NCI-H226 (cell line): Measurements from ENCODE around the gene CLEC4F.
A peak's percentile ranks its signal among the peaks of the same experiment; 100 is the strongest.

Experiments
- DNase-seq: peaks from one replicate; pipeline ENCODE4 v3.0.0-alpha.2; 2015

CLEC4F gene, protein sequence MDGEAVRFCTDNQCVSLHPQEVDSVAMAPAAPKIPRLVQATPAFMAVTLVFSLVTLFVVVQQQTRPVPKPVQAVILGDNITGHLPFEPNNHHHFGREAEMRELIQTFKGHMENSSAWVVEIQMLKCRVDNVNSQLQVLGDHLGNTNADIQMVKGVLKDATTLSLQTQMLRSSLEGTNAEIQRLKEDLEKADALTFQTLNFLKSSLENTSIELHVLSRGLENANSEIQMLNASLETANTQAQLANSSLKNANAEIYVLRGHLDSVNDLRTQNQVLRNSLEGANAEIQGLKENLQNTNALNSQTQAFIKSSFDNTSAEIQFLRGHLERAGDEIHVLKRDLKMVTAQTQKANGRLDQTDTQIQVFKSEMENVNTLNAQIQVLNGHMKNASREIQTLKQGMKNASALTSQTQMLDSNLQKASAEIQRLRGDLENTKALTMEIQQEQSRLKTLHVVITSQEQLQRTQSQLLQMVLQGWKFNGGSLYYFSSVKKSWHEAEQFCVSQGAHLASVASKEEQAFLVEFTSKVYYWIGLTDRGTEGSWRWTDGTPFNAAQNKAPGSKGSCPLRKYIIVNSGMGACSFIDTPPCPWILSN

GRCh38 chr2:70820499-70820898, at the start of gene CLEC4F:
CLEC4F (minus strand) TSS chr2:70820599; CDS start chr2:70820523, 76 bp downstream.
- no peak for DNase-seq

DNA sequence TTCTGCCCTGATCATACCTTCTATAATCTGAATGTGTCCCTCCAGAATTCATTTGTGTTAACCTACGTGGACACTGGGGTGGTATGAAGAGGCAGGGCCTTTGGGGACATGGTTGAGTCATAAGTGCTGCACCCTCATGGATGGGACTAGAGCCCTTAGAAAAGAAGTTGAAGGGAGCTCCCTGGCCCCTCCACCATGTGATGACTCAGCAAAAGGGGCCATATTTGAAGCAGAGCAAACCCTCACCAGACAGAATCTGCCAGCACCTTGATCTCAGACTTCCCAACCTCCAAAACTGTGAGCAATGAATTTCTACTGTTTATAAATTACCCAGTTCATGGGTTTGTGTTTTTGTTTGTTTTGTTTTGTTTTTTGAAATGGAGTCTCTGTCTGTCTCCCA, 48.6 kb upstream of the CLEC4F start:
- no peak for DNase-seq

DNA sequence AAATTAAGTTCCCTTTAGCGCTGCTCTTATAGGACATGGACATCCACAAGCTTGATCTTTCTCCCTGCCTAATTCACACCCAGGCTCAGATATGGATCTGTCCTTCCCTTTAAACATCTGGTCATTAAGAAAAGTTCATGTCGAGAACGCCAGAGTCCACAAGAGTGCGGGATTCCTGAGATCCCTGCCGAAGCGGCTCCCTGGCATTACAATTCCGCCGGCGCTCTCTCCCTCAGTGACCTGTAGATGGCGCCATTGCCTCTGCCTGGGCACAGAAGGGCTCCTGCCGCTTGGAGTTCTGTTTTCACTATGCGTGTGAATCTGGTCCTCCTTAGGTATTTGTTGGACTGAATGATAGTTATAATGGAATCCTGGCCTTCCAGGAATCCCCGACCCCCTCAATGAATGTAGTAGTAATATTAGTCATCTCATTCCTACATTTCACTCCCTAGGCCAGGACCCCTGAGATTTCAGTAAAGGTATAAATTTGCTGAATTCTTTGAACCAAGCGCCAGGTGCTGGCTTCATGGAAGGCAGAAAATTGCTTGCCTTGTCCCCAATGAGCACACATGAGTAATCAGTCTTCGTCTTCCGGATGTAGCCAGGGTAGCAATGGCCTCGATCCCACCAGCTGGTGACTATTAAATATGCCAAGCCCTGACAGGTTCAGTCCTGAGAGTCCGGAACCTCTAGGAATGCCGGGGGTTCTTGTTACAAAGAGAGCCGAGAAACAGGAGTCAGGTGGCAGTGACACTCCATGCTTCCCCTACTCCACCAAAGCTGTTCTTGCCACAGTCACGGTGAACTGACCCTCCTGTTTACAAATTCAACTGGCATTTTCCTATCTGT, 41.6 kb upstream of the CLEC4F start:
- peak; percentile 51 for DNase-seq

DNA sequence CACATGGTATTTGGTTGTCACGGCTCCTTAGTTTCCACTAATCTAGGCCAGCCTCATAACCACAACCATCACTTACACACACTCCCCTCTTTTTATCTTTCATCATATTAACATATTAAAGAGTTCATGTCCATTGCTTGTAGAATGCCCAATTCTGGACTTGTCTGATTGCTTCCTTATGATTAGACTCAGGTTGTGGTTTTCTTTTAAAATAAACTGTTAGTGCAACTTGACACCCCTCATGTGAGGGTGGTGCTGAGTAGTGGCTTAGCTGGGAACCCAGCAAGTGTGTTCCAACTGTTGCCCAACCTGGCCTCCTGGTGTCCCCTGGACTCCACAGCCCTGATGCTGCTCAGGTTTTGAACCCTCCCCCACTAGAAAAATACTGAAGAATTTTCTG, 35.3 kb upstream of the CLEC4F start:
- no peak for DNase-seq

DNA sequence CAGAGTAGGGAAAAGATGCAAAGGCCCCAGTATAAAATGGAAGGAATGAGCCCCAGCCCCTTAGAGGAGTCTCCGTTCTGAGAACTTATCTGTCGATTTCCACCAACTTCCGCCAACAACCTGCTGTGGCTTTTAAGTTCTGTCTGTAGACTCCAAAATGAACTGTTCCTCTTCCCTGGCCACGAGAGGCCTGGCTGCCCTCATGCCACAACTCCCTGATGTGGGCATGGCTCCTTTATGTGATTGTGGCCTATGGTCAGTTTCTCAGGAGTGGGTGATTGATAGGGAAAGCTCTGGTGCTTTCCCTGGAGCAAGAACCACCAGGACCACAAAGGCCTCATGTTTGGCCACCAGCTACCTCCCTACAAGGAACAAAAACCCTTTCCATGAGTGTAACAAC, 34.0 kb upstream of the CLEC4F start:
- DNase-seq, result no peak

- DNase-seq, result no peak
These were observed 32.4 kb upstream of the CLEC4F start for GRCh38 chr2:70852824-70853223.

DNA sequence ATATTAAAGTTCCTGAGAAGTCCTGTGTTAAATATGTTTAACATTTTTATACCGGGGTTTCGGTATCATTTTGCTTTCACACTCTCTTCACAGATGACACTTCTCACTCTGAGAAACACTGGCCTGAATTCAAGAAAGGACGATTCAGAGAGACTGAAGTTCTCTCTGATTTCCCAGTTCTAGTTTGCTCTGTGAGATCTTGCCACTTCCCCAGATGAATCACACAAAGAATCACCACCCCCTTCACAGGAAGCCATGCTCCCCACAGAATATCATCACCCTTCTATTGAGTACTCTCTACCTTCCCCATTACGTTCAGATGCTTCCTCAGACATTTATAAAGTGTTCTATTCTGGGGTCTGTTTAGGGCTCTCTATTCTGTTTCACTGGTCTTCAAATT, 31.3 kb upstream of the CLEC4F start:
- no peak for DNase-seq

- DNase-seq, result no peak
These were observed 30.5 kb upstream of the CLEC4F start for GRCh38 chr2:70850925-70851324.

DNA sequence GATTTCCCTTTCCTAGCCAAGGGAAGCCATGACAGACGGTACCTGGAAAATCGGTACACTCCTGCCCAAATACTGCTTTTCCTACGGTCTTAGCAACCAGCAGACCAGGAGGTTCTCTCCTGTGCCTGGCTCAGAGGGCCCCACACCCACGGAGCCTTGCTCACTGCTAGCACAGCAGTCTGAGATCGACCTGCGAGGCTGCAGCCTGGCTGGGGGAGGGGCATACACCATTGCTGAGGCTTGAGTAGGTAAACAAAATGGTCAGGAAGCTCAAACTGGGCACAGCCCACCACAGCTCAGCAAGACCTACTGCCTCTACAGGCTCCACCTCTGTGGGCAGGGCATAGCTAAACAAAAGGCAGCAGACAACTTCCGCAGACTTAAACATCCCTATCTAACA, 22.0 kb upstream of the CLEC4F start:
- DNase-seq, result no peak

GRCh38 chr2:70837980-70838925, 17.9 kb upstream of the CLEC4F start:
- DNase-seq, result no peak

DNA sequence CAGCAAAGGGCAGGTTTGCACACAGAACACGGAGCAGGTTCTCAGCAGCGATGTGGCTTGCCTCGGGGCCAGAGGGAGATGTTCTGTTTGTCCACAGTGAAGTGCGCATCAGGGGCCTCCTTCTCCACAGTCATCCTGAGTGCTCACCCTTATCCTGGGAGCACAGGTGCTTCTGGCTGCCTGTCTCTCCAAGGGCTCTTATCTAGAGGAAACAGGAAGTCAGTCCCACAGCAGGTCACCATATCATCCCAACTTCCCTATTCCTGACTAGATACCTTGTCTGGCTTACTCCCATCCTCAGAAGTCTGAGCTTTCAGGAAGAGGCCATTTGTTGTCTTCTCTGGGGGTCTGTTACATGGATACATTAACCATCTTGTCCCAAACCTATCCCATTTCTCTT, 15.2 kb upstream of the CLEC4F start, which contains the start of gene CD207:
Gene CD207 (minus strand): TSS at position 174 of the 400 bp plus-strand sequence. CDS start 40 bp downstream, at position 134.
- DNase-seq, result no peak

DNA sequence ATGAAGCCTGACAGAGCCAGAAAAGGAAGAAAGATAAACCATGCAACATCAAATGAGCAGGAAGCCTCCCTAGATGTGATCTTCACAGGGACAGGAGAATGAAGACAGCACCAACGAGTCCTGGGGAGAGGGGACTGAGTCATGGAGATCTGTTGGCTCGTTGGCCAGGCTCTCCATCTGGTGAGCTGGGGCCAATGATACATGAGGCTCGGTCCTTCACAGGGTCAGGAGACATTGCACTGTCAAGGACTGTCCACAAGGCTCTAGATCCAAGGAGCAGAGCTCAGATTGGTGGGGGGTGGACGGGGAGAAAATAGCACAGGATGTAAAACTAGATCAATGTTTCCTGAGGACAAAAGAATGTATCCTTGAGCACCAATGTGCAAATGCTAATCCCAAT, 14.5 kb upstream of the CLEC4F start:
- no peak for DNase-seq

GRCh38 chr2:70834106-70834505, 13.7 kb upstream of the CLEC4F start:
- no peak for DNase-seq

GRCh38 chr2:70833246-70833645, 12.8 kb upstream of the CLEC4F start:
- DNase-seq, result no peak

DNA sequence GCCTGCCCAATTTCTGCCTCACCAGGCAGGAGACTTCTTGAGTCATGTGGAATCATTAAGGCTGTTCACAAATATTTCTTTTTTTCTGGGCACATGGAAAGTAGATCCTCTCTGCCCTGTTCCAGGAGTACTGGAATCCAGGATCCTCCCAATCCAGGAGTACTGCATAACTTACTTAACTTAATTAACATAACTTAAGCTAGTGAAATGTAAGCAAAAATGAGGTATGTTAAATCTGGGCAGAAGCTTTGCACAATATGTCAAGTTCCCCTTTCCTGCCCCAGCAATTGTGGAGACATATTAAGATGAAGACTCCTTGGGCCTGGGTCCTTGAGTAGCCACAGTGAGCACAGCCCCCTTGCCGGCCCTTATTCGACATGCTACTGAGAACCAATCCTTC, 12.0 kb upstream of the CLEC4F start:
- DNase-seq, result no peak

GRCh38 chr2:70831861-70832260, 11.5 kb upstream of the CLEC4F start:
- no peak for DNase-seq

DNA sequence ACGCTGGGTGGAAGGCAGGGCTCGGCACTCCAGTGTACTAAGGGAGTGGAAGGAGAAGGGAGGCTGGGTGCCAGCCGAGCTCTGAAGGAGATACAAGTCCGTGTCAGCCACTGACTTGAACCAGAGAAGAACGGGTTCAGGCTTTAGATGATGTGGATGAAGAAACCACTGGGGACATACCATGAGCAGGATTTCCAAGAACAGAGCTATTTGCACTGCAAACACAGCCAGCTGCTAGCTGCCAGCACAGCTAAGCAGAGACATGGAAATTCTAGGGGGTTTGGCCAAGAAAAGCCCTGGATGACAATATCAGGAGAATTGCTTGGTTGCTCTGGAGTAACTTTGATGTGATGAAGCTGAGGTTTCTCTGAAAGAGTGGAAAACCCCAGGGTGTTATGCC, 10.0 kb upstream of the CLEC4F start:
- DNase-seq, result no peak

- no peak for DNase-seq
These were observed 9.5 kb upstream of the CLEC4F start for GRCh38 chr2:70829916-70830315.

DNA sequence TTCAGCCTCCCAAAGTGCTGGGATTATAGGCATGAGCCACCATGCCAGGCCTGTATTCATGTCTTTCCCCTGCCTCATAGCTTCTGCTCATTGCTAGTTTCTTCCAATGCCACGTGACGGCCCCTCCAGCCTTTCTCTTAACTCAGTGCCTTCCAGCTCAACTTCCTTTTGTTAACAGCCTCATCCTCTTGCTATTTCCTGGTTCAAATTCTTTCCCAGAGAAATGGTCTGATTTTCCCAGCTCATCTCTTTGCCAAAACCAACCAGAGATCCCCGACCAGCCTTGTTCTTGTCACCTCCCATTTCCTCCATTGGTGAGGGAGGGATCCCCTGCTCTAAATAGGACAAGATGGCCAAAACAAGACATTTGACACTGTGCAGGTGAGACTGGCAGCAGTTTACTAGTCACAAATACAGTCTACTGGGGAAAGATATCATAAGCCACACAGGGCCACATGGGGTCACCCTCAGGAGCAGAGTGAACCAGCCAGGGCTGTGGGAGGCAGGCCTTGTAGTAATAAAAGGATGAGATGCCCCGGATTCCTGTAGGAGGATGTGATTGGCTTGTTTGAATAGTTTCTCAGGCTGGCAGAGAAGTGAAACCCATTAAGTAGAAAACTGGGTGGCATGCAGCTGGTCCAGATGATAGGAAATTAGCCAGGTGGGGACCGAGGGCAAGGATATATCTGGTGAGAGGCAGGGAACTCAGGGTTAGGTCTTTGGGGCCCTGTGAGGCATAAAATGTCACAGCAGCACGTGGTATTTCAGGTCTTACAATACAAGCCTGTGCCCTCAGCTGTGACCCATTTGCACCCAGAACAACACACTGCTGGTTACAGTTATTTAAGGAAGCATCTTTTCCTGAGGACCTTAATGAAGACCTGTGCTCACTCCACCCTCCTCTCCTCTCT, 8.8 kb upstream of the CLEC4F start:
- peak; percentile 87 for DNase-seq

GRCh38 chr2:70828115-70828514, 7.7 kb upstream of the CLEC4F start:
- no peak for DNase-seq

DNA sequence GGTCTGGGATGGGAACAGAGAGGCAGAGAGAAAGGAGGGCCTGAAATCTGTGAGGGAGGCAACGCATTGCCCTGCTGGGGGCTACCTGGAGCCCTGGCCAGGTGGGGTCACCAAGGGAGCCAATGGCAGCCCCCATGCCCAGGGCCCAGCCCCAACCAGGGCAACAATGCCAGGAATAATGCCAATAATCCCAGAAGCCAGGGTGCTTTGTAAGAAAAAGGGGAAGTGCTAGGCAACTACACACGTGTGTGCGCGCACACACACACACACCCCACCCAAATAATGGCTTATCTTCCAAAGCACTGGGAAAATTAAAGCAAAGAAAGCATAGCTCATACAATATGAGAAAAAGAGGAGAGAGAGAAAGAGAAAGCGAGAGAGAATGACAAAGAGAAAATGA, 7.0 kb upstream of the CLEC4F start:
- no peak for DNase-seq
